Posterior cingulate gyrus (tissue), 11 donors: ENCODE data around the gene BATF3.
A peak's percentile ranks its signal among the peaks of the same experiment; 100 is the strongest.
"Not testable (repeated sequence)": the region's sequence is repeated elsewhere in the genome, so short reads cannot be mapped to it uniquely, and the experiment has no call there.

Experiments
- DNase-seq, 10 donors: peaks; one replicate each; pipeline versions ENCODE4 v3.0.0 to v3.0.0-alpha.2; 2020 to 2021; ENCODE audit warnings: mixed read lengths in 3 of 10
- intact Hi-C: fragments of 100-400 bp; cut with DNase I; formaldehyde crosslinking; loops from one replicate; pipeline ENCODE4 v1.15.1; 2023

Gene BATF3, protein sequence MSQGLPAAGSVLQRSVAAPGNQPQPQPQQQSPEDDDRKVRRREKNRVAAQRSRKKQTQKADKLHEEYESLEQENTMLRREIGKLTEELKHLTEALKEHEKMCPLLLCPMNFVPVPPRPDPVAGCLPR

DNA sequence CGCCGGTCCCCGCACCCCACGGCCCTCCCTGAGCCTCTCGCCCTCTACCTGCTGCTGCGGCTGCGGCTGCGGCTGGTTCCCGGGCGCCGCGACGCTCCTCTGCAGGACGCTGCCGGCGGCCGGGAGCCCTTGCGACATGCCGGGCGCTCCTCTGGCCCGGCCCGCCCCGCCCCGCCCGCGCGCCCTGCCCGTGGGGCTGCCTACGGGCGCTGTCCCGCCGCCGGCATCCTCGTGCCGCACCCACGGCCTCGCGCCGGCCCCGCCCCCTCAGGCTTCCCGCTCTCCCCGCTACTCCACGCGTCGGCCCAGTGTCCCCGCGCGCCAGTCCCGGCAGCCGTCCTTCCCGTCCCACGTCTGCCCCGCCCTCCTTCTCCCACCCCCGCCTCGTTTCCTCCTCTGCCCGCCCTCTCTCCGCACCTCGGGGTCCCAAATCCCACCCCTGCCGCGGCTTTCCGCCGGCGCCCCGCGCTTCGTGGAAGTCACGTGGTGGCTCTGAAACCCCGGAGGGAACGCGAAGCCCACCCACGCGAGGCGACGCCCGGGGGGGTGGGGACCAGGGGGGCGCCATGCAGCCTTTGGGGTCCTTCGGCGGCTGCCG lies at the start of gene BATF3:
Gene BATF3, minus strand, starts transcription at position 216 of the 598 bp plus-strand sequence. Its CDS starts 78 bp downstream, at position 138.
- intact Hi-C loops = no loop called here
- peak in 4 of 10 donors; percentile 12 to 86 (median 56) for DNase-seq

DNA sequence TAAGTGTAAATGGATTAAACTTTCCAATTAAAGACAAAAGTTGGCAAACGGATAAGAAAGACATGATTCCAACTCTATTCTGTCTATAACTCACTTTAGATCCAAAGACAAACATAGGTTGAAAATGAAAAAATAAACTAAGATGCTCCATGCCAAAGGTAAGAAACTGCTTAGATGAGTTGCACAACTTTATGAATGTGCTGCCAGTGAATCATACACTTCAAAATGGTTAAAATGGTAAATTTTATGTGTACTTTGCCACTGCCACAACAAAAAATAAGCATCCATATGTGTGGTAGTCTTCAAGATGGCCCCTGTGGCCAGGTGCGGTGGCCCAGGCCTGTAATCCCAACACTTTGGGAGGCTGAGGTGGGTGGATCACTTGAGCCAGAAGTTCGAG lies 46.9 kb upstream of the BATF3 start:
- no peak for DNase-seq
- intact Hi-C loops = no loop called here

DNA sequence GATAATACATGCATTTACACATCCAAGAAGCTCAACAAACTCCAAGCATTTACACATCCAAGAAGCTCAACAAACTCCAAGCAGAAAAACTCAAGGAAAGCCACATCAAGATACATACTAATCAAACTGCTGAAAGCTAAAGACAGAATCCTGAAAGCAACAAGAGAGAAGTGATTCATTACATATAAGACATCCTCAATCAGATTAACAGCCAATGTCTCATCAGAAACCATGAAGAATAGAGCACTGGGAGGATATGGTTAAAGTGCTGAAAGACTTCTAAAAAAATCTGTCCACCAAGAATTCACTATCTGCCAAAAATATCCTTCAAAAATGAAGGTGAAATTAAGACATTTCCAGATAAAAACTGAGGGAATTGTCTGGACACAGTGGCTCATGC lies 45.7 kb upstream of the BATF3 start:
- intact Hi-C loops = no loop called here
- no peak for DNase-seq

DNA sequence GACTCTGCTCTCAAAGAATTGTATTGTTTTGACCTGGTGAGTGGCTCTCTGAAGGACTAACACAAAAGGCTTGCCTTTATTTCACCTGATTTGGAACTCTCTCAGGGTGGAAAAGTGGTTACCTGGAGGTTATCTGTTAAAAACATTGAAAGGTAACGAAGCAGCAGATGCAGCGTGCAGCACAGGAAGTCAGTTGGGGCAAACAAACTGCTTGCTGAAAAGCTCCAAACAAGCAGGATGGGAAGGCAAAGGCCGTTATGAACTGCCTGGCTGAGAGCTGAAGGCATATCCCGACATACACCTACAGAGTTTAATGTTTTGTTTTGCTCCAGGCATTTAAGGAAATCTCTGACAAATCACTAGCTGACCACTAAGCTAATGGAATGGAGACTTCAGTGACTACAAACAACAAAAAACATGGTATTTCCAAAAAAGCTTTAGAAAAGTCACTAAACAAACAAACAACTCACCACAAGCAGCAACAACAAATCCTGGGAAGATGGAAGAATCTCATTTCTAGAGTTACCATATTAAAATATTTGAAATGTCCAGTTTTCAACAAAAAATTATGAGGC lies 44.3 kb upstream of the BATF3 start:
- intact Hi-C loops = no loop called here
- no peak for DNase-seq

DNA sequence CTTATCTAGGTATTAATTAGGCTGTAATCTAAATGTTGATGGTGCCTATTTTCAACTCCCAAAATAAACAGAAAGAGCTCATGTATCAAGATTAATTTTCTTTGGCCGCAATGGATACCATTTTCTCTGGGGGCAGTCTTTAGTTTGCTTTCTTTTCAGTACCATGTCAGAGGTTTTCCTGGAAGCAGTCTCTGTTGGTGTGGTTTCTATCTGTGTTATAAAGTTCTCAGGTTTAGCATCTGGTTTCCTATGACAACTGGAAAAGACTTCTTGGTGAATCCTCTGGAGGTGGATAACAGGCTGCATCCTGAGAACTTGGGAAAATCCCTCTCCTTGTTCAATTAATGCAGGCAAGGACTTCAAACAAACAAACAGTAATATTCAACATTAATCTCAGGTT lies 38.7 kb upstream of the BATF3 start:
- no peak for DNase-seq
- intact Hi-C loops = no loop called here

DNA sequence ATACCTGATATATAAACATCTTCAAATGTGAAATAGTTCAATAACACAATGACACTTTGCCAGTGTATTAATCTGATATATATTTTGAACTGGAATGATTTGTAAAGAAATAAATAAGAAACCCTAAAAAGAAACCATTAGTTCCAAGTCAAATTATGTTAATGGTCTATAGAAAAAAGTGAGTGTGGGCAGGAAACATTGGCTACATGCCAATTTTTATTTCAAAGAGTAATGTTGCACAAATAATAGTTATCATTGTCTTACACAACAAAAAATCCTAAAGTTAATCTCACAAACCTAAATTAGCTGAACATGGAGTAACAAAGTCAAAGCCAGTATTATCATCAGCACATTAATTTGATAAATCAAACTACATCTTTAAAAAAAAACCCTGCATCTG lies 37.9 kb upstream of the BATF3 start:
- no peak for DNase-seq
- intact Hi-C loops = no loop called here

DNA sequence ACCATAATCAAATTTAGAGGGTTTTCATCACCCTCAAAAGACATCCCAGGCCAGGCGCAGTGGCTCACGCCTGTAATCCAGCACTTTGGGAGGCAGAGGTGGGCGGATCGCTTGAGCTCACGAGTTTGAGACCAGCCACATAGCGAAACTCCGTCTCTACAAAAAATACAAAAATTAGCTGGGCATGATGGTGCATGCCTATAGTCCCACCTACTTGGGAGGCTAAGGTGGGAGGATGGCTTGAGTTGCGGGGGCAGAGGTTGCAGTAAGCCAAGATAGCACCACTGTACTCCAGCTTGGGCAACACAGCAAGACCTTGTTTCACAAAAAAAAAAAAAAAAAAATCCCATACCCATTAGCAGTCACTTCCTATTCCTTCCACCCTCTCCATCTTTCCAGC lies 33.5 kb upstream of the BATF3 start:
- no peak for DNase-seq
- intact Hi-C loops = no loop called here

DNA sequence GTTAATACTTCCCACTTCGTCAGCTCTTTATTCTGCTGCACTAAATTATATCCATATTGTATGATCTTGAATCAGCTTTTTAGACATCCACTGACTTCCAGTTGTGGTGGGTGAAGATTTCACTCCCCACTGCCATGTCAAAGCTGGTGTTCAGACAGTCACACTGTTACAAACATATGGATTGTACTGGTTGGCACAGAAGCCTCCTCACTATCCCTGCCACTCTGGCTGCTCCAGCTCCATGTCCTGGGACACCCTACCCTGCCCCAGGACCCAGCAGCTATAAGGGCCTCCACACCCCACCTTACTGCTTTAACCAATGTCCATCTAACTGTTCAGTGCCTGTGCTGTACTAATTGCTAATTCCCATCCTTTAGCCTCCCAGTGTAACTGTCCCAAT lies 32.0 kb upstream of the BATF3 start:
- intact Hi-C loops = no loop called here
- no peak for DNase-seq

DNA sequence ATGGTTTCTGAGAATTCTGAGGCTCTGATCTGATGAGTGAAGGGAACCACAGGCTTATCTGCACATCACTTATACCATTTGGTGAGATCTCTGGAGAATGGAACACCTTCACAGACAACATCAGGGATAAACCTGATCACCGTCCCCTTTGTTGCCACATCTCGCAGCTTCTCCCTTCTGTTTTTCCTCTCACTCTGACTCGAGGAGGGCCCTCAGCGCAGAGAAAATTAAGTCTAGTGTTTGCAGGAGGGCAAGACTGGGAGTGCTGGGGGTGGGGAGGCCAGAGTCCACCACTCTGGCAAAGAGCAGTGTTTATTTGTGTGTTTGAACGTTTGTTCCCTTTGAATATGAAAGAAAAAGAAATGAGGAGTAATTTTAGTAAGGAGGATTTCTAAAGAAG lies 29.0 kb upstream of the BATF3 start:
- intact Hi-C loops = no loop called here
- no peak for DNase-seq

DNA sequence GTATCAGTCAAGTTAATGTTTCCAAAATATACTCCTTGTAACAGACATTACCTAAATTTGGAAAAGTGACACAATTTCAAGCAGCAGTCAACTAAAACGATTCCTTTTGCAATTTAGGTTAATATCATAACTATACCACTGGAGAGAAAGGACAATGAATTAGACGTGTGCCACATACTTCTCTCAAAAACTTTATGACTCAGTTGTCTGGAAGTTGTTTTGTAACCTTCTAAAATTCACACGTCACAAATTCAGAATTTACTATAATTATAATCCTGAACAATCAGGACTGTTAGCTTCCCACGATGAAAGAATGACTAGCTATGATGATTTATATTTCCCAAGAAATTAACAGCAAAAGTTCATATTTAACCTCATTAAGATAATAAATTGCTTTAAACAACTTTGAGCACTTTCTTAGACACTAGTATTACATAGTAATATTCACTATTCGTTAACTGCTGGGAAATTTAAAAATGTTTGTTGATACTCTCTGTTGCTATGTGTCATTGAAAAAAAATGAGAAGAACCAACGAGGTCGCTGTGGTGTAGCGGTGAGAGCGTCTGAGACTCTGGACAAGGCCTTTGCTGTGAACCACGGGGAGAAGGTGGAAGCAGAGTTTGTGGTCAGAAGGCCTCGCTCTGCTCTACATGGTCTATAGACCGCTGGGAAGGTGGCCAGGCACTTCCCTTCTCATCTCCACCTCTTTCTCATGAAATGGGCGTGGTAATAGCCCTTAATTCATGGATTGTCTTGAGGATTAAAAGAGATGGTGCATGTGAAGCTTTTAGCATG lies 27.9 kb upstream of the BATF3 start:
- intact Hi-C loops = no loop called here
- no peak for DNase-seq

DNA sequence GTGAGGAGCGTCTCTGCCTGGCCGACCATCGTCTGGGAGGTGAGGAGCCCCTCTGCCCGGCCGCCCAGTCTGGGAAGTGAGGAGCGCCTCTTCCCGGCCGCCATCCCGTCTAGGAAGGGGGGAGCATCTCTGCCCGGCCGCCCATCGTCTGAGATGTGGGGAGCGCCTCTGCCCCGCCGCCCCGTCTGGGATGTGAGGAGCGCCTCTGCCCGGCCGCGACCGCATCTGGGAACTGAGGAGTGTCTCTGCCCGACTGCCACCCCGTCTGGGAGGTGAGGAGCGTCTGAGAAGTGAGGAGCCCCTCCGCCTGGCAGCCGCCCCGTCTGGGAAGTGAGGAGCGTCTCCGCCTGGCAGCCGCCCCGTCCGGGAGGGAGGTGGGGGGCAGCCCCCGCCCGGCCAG lies 25.0 kb upstream of the BATF3 start:
- DNase-seq, intact Hi-C loops: not testable (repeated sequence)

DNA sequence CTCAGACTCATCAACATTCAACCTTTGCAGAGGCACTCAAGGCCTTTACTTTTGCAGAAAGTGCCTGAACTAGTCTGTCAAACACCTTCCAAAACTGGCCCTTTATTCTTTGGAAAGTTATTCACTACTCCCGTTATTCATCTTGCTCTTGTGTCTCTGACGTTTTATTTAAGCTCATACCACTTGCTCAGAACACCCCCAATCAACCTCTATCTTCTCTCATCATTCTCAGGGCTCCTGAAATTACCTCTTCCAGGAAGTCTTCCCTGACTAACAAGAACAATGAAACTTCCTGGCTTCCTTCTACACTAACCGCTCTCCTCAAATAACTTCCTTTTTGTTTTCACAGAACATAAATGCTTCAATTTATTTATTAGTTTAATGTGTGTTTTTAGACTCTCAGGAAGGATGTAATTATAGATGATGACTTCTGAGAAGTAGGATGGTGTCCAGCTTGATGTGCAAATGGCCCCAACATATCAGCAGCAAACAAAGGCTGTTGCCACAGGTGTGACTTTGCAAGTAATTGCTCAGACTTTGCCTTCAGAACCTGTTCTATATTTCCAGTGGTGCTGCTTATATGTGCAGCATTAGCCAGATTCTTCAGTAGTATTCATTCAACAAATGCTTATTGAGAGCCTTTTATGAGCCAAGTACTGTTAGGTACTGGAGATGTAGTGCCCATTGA lies 22.8 kb upstream of the BATF3 start:
- DNase-seq = no peak
- intact Hi-C loops = no loop called here

DNA sequence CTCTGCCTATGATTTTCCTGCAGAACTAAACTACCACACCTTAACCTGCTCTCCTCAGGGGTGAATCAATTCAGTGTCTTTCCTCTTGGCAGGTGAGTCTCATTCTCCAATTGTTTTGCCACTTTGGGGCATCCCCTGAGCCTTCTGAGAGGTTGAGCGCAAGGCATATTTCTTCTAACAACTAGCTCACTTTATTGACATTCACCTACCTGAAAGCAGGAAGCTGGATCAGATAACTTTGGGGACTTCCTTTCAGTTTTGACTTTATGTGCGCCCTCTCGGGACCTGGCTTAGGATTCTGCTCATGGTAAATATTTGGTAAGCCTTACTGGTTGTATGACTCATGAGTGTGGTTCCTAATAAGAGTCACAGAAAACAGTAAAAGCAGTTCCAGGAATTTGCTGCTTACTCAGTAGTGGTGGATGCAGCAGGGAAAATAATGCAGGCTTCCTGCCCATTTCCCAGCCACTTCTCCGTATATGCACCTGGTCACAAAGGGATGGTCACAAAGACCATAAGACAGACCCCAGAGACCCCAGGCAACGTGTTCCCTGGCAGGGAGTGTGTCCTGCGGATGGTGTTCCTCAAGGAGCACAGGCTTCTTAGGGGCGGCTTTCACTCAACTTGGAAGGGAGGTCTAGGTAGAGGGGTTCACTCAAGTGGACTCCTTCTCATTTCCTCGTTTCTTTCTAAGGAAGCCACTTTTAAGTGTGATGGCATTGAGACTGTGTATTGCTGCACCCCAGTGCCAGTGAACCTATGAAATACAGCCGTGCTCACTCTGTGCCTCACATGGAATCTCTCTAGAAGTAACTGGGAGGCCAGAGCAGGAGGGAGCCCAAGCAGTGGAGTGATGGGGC lies 22.0 kb upstream of the BATF3 start:
- intact Hi-C loops = no loop called here
- no peak for DNase-seq

DNA sequence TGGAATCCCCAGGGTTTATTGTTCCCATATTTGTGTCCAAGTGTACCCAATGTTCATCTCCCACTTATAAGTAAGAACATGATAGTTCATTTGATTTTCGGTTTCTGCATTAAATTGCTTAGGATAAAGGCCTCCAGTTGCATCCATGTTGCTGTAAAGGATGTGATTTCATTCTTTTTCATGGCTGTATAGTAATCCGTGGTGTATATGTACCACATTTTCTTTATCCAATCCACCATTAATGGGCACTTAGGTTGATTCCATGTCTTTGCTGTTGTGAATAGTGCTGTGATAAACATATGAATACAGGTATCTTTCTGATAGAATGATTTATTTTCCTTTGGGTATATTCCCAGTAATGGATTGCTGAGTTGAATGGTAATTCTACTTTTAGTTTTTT lies 20.0 kb upstream of the BATF3 start:
- DNase-seq = no peak
- intact Hi-C loops = no loop called here

DNA sequence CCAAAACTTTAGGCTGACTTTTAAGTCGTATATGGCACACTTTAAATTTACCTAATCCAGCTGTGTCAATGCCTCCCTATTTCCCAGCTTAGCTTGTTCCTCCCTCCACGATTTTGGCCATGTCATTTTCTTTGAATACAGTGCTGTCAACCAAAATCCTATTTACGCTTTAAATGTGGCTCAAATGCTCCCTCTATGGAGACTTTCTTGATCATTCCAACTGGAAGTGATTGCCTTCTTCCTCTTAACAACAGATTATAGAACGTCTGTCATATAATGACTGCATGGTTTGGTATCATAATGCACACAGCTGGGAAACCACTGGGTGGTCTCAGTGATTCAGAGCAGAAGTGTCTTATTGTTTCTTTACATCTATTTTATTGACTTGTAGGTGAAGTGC lies 18.9 kb upstream of the BATF3 start:
- intact Hi-C loops = no loop called here
- no peak for DNase-seq

DNA sequence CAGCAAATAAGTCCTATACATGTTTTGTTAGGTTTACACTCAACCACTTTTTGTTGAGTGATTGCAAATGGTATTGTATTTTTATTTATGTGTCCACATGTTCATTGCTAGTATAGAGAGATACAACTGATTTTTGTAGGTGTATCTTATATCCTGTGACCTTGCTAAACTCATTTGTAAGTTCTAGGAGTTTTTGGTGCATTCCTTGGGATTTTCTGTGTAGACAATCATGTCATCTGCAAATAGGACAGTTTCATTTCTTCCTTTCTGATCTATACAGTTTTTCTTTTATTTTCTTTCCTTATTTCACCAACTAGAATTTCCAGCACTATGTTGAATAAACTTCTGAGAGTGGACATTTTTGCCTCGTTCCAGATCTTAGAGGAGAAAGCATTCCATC lies 16.5 kb upstream of the BATF3 start:
- intact Hi-C loops = no loop called here
- no peak for DNase-seq

DNA sequence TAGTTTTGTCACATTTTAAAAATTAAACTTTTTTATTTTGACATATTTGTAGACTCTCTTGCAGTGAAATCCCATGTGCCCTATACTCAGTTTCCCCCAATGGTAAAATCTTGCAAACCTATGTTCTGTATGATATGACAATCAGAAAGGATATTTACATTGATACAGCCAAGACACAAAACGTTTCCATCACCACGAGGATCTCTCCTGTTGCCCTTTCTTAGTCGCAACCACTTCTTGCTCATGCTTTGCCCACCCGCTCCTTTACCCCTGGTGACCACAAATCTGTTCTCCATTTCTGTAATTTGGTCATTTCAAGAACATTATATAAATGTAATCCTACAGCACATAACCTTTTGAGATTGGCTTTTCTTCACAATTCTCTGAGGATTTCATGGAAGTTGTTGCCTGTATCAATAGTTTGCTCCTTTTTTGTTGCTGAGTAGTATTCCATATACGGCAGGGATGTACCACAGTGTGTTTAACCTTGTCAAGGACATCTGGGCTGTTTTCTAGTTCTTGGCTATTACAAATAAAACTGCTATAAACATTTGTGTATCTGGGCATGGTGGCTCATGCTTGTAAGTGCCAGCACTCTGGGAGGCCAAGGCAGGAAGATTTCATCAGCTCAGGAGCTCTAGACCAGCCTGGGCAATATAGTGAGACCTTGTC lies 14.0 kb upstream of the BATF3 start:
- DNase-seq = no peak
- intact Hi-C loops = no loop called here

DNA sequence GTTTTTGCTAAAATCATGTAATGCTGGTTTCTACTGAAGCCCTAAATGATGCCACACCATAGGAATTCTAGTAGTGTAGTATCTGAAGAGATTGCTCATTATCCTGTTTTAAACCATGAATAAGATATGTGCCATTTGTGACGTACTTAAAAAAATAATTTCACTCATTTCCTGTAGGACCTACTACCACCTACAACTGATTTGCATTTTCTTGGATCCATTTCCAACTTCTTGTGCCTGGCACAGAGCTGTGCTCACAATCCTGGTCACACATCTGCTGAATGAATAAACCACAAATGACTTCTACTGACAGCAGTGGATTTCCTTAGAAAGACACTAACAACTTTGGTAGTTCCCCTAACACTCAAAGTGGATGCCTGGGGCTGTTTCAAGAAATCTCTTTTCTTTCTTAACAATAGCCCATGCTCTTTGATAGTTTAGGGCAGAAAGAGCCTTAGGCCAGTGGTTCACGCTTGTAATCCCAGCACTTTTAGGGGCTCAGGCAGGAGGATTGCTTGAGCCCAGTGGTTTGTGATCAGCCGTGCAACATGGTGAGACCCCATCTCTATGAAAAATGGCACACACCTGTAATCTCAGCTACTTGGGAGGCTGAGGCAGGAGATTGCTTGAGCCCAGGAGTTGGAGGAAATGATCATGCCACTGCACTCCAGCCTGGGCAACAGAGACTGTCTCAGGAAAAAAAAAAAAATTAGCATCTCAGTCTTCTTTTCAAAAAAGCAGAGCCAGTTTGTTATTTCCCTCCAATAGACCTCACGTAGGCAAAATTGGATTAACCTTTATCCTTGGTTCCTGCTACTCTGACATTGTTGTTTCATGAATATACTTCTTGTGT lies 13.0 kb upstream of the BATF3 start:
- no peak for DNase-seq
- intact Hi-C loops = no loop called here

DNA sequence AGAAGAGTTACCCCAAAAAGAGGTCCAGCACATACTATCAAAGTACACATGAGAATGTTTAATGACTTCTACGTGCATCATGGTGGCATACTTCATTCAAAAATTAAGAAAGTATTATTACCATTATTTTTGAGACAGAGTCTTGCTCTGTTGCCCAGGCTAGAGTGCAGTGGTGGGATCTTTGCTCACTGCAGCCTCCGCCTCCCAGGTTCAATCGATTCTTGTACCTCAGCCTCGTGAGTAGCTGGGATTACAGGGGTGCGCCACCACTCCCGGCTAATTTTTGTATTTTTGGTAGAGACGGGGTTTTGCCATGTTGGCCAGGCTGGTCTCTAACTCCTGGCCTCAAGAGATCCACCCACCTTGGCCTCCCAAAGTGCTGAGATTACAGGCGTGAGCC lies 12.3 kb upstream of the BATF3 start:
- DNase-seq, intact Hi-C loops: not testable (repeated sequence)
